MM.1S (cell line): ENCODE results near the gene PSTPIP1.

Source experiments
- EZH2 ChIP-seq: fragments of 300-600 bp; sonication (generic); optimal IDR thresholded peaks from 2 replicates; pipeline ENCODE3; 2017; ENCODE audit warnings: low read depth, mild to moderate bottlenecking, antibody characterized with exemption, low read length, mixed read lengths
- EZH2phosphoT487 ChIP-seq: fragments of 300-600 bp; sonication (generic); IDR thresholded peaks from 2 replicates; pipeline ENCODE4 v1.6.1; 2018; ENCODE audit warnings: antibody characterized with exemption, low read length
- TF ChIP-seq, protein P1 (sequence below): fragments of 300-600 bp; sonication (generic); IDR thresholded peaks from 2 replicates; pipeline ENCODE4 v1.5.1; 2016; ENCODE audit warnings: antibody characterized with exemption, low read length, mixed read lengths

DNA sequence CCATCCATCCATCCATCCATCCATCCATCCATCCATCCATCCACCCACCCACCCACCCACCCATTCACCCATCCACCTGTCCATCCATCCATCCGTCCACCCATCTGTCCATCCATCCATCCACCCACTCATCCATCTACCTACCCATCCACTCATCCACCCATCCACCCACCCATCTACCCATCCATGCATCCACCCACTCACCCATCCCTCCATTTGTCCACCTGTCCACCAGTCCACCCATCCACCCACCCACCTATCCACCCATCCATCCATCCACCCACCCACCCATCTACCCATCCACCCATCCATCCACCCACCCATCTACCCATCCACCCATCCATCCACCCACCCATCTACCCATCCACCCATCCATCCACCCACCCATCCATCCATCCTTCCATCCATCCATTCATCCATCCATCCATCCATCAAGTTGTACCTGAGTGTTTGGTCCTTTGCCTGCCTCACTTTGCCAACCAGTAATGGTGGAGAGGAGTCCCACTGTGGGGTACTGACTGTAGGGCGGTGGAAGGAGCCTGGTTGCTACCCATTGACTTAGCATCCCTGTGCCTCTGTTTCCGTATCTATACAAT lies 17.3 kb downstream of the PSTPIP1 start:
- TF ChIP-seq, protein P1, sequence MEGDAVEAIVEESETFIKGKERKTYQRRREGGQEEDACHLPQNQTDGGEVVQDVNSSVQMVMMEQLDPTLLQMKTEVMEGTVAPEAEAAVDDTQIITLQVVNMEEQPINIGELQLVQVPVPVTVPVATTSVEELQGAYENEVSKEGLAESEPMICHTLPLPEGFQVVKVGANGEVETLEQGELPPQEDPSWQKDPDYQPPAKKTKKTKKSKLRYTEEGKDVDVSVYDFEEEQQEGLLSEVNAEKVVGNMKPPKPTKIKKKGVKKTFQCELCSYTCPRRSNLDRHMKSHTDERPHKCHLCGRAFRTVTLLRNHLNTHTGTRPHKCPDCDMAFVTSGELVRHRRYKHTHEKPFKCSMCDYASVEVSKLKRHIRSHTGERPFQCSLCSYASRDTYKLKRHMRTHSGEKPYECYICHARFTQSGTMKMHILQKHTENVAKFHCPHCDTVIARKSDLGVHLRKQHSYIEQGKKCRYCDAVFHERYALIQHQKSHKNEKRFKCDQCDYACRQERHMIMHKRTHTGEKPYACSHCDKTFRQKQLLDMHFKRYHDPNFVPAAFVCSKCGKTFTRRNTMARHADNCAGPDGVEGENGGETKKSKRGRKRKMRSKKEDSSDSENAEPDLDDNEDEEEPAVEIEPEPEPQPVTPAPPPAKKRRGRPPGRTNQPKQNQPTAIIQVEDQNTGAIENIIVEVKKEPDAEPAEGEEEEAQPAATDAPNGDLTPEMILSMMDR: no peak
- no peak for TF ChIP-seq EZH2
- no peak for TF ChIP-seq EZH2phosphoT487
